ENCODE data around the gene RAB10. TPM values are rescaled to one million over a fixed set of nuclear protein-coding genes. Genes with fewer than 3 reads are reported as not detected.

The RAB10 gene
- total and polyA plus RNA-seq, 2 of the 13 experiments (the other 11 are each of a cell fraction or from before 2014, with no cell fraction given): 48.2 to 120 TPM

DNA sequence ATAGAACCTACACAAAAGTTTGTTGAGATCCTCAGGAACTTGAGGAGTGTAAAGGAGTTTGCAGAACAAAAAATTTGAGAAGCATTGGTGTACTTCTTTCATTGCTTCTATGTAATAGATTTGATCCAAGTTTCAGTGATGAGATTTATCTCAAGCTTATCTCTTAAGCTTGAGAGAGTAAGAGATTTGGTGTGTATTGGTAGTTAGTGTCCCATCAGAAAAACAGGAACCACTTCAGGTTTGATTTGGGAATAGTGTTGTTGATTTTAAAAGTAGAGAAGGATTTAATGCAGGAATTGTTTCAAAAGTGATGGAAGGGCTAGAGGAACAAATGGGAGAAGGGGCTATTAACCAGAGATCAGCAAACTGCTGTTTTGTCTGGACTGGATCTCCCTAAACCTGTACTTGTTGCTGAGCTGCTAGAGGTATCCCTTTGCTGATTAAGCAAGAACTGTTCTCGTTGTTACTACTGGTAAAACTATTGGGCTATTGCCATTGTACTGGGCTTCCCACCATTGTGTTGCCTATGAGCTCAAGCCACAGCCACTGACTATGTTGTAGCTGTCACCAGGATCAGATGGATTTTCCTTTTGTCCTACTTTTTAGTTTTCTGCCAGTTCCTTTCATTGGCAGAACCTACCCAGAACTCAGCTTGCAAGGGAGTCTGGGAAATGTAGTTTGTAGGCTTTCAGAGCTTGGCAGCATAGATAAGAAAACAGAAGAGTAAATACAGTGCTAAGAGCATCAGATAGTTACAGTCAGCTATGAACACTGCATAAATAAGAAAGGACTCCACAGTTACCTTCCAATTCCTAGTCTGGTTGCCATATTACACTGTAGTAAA lies 39.3 kb downstream of the RAB10 start (continued):
- TF ChIP-seq AKAP8 (CRISPR knock-in tag; IDR thresholded peaks at IDR 0.05) (no peak), RFX5 (IDR thresholded peaks at IDR 0.05; ENCODE audit: low read depth, low read length) (no peak), MAZ (IDR thresholded peaks at IDR 0.05; ENCODE audit: borderline replicate concordance, low read depth, low read length) (no peak), MAZ (CRISPR knock-in tag; IDR thresholded peaks at IDR 0.05; ENCODE audit: low read depth) (no peak), AGO2 (optimal IDR thresholded peaks at IDR 0.05; ENCODE audit: low read depth, low read length) (no peak), HMGA1 (CRISPR knock-in tag; conservative IDR thresholded peaks at IDR 0.05) (no peak), TMF1 (CRISPR knock-in tag; IDR thresholded peaks at IDR 0.05; ENCODE audit: low read depth) (no peak), POLR2AphosphoS2 (IDR thresholded peaks at IDR 0.05; ENCODE audit: low read depth, low read length) (peak; percentile 63; the same call in 1 of the 2 replicates), ZNF143 (CRISPR knock-in tag; IDR thresholded peaks at IDR 0.05) (peak; percentile 89), ETV5 (CRISPR knock-in tag; IDR thresholded peaks at IDR 0.05; ENCODE audit: borderline replicate concordance) (no peak), SMARCC2 (IDR thresholded peaks at IDR 0.05) (no peak), MXI1 (IDR thresholded peaks at IDR 0.05; ENCODE audit: borderline replicate concordance, low read depth, low read length) (no peak), BHLHE40 (IDR thresholded peaks at IDR 0.05; ENCODE audit: low read length) (no peak), HNRNPLL (IDR thresholded peaks at IDR 0.05; ENCODE audit: low read depth, low read length, poor library complexity, severe bottlenecking) (no peak), HNF4A (CRISPR knock-in tag; IDR thresholded peaks at IDR 0.05) (no peak), RBAK (CRISPR knock-in tag; IDR thresholded peaks at IDR 0.05) (no peak), MAF1 (CRISPR knock-in tag; IDR thresholded peaks at IDR 0.05; ENCODE audit: borderline replicate concordance) (no peak)
- TF ChIP-seq, protein P1, sequence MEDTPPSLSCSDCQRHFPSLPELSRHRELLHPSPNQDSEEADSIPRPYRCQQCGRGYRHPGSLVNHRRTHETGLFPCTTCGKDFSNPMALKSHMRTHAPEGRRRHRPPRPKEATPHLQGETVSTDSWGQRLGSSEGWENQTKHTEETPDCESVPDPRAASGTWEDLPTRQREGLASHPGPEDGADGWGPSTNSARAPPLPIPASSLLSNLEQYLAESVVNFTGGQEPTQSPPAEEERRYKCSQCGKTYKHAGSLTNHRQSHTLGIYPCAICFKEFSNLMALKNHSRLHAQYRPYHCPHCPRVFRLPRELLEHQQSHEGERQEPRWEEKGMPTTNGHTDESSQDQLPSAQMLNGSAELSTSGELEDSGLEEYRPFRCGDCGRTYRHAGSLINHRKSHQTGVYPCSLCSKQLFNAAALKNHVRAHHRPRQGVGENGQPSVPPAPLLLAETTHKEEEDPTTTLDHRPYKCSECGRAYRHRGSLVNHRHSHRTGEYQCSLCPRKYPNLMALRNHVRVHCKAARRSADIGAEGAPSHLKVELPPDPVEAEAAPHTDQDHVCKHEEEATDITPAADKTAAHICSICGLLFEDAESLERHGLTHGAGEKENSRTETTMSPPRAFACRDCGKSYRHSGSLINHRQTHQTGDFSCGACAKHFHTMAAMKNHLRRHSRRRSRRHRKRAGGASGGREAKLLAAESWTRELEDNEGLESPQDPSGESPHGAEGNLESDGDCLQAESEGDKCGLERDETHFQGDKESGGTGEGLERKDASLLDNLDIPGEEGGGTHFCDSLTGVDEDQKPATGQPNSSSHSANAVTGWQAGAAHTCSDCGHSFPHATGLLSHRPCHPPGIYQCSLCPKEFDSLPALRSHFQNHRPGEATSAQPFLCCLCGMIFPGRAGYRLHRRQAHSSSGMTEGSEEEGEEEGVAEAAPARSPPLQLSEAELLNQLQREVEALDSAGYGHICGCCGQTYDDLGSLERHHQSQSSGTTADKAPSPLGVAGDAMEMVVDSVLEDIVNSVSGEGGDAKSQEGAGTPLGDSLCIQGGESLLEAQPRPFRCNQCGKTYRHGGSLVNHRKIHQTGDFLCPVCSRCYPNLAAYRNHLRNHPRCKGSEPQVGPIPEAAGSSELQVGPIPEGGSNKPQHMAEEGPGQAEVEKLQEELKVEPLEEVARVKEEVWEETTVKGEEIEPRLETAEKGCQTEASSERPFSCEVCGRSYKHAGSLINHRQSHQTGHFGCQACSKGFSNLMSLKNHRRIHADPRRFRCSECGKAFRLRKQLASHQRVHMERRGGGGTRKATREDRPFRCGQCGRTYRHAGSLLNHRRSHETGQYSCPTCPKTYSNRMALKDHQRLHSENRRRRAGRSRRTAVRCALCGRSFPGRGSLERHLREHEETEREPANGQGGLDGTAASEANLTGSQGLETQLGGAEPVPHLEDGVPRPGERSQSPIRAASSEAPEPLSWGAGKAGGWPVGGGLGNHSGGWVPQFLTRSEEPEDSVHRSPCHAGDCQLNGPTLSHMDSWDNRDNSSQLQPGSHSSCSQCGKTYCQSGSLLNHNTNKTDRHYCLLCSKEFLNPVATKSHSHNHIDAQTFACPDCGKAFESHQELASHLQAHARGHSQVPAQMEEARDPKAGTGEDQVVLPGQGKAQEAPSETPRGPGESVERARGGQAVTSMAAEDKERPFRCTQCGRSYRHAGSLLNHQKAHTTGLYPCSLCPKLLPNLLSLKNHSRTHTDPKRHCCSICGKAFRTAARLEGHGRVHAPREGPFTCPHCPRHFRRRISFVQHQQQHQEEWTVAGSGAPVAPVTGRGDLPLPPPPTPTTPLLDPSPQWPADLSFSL (CRISPR knock-in tag; IDR thresholded peaks at IDR 0.05): no peak

All from HepG2 (cell line).